Measurements from ENCODE around the gene UTP25.

DNA sequence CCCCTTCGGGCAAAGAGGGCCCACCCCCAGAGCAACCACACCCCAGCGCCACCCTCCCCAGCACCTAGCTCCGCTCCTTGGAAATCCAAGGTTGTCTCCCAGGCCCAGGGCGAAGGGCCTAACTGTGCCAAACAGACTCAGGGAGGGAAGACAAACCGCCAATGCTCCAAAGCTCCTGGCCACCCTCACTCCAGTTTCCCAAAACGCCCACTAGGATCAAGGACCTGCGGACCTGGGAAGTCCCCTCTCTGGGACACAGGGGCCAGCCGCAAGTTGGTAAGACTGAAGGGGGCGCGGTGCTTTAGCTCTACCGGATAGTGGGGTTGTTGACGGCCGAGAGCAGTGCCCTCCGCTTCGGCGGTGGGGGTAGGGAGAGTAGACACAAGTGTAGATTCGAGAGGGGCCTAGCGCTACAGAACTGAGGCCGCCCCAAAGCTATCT is 22.4 kb upstream of the UTP25 start:
- TF ChIP-seq YY1 (IDR thresholded peaks at IDR 0.05; ENCODE audit: insufficient read depth, insufficient read length) = no peak
- TF ChIP-seq ZNF274 (IDR thresholded peaks at IDR 0.05; ENCODE audit: low read depth, low read length) = no peak
- no peak for TF ChIP-seq SUZ12 (IDR thresholded peaks at IDR 0.05; ENCODE audit: extremely low read depth, insufficient read depth, insufficient read length)

All from NT2/D1 (cell line).